Measurements from ENCODE around the gene ISCU.

The ISCU gene

GRCh38 chr12:108603743-108604142 is 41.3 kb downstream of the ISCU start:
- DNase-seq (ENCODE audit: low read depth) = no peak

GRCh38 chr12:108604208-108604941 is 42.0 kb downstream of the ISCU start:
- no peak for DNase-seq (ENCODE audit: low read depth)

GRCh38 chr12:108605000-108605689 is 42.7 kb downstream of the ISCU start:
- no peak for DNase-seq (ENCODE audit: low read depth)

- no peak for DNase-seq (ENCODE audit: low read depth)
Measured at GRCh38 chr12:108605690-108606406, 43.5 kb downstream of the ISCU start.

- DNase-seq (ENCODE audit: low read depth) = no peak
Measured at GRCh38 chr12:108606492-108606891, 44.1 kb downstream of the ISCU start.

GRCh38 chr12:108607981-108608600 is 45.7 kb downstream of the ISCU start:
- DNase-seq (ENCODE audit: low read depth) = no peak

- no peak for DNase-seq (ENCODE audit: low read depth)
Measured at GRCh38 chr12:108608616-108609015, 46.2 kb downstream of the ISCU start.

GRCh38 chr12:108609537-108610335 is 47.3 kb downstream of the ISCU start:
- peak; percentile 64 for DNase-seq (ENCODE audit: low read depth)

GRCh38 chr12:108610336-108610815 is 48.0 kb downstream of the ISCU start:
- DNase-seq (ENCODE audit: low read depth) = no peak

- no peak for DNase-seq (ENCODE audit: low read depth)
Measured at GRCh38 chr12:108610856-108611605, 48.6 kb downstream of the ISCU start.

GRCh38 chr12:108611884-108612415 is 49.6 kb downstream of the ISCU start:
- DNase-seq (ENCODE audit: low read depth) = peak; percentile 78

- no peak for DNase-seq (ENCODE audit: low read depth)
Measured at GRCh38 chr12:108612788-108613282, 50.4 kb downstream of the ISCU start.

GRCh38 chr12:108613548-108613947 is 51.2 kb downstream of the ISCU start:
- DNase-seq (ENCODE audit: low read depth) = no peak

GRCh38 chr12:108614041-108614440 is 51.6 kb downstream of the ISCU start:
- DNase-seq (ENCODE audit: low read depth) = no peak

GRCh38 chr12:108614639-108615038 is 52.2 kb downstream of the ISCU start:
- DNase-seq (ENCODE audit: low read depth) = no peak

GRCh38 chr12:108615918-108616317 is 53.5 kb downstream of the ISCU start:
- no peak for DNase-seq (ENCODE audit: low read depth)

GRCh38 chr12:108616359-108616758 is 54.0 kb downstream of the ISCU start:
- DNase-seq (ENCODE audit: low read depth) = no peak

- no peak for DNase-seq (ENCODE audit: low read depth)
Measured at GRCh38 chr12:108616941-108617858, 54.8 kb downstream of the ISCU start.

All from GM04503 (cell line).